ENCODE measurements around the gene PAGR1. TPM values are rescaled to one million over a fixed set of nuclear protein-coding genes. Genes with fewer than 3 reads are reported as not detected.

The PAGR1 gene
- total and polyA plus RNA-seq, 10 of the 15 experiments (the other 5 are each of a cell fraction or from before 2014, with no cell fraction given), result 1.1 to 57.7 (median 23.4) TPM

DNA sequence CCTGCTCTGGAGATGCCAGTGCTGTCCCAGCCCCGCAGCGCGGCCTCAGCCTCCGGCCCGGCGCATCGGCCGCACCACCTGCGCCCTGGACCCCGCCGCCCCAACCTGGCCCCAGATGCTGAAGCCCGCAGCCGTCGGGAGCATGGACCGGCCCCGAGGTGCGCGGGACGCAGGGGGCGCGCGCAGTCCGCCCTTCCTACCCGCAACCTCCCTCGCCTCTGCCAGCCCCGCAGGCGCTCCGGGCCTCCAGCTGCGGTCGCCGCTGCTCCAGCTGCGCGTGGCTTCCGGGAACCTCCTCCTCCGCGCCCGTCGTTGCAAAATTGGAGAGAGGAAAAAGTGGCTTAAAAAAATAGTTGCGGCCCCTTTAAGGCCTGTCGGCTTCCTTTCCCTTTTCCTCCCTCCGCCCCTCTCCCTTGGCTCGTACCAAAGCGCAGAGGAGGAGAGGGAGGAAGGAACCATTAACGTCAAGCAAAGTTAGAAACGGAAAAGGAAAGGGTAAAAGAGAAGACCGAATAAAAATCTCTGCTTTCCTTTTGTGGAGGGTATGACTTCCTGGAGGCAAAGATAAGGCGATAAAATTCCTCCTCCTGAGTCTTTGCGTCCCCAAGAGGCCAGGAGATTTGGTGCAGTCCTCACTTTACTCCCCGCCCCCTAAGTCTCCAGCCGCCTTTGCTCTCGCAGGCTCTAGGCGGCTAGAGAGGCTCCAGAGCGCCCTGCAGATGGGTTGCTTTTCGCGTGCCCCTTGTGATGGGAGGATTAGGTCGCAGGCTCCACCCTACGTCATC lies 47.1 kb downstream of the PAGR1 start, which contains the start of gene CDIPT (continued):
- TF ChIP-seq, protein P1, sequence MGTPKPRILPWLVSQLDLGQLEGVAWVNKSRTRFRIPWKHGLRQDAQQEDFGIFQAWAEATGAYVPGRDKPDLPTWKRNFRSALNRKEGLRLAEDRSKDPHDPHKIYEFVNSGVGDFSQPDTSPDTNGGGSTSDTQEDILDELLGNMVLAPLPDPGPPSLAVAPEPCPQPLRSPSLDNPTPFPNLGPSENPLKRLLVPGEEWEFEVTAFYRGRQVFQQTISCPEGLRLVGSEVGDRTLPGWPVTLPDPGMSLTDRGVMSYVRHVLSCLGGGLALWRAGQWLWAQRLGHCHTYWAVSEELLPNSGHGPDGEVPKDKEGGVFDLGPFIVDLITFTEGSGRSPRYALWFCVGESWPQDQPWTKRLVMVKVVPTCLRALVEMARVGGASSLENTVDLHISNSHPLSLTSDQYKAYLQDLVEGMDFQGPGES (IDR thresholded peaks at IDR 0.05), result 0 out of 2 replicates have a peak, but pooled peaks have one; percentile 56
- TF ChIP-seq, protein P2, sequence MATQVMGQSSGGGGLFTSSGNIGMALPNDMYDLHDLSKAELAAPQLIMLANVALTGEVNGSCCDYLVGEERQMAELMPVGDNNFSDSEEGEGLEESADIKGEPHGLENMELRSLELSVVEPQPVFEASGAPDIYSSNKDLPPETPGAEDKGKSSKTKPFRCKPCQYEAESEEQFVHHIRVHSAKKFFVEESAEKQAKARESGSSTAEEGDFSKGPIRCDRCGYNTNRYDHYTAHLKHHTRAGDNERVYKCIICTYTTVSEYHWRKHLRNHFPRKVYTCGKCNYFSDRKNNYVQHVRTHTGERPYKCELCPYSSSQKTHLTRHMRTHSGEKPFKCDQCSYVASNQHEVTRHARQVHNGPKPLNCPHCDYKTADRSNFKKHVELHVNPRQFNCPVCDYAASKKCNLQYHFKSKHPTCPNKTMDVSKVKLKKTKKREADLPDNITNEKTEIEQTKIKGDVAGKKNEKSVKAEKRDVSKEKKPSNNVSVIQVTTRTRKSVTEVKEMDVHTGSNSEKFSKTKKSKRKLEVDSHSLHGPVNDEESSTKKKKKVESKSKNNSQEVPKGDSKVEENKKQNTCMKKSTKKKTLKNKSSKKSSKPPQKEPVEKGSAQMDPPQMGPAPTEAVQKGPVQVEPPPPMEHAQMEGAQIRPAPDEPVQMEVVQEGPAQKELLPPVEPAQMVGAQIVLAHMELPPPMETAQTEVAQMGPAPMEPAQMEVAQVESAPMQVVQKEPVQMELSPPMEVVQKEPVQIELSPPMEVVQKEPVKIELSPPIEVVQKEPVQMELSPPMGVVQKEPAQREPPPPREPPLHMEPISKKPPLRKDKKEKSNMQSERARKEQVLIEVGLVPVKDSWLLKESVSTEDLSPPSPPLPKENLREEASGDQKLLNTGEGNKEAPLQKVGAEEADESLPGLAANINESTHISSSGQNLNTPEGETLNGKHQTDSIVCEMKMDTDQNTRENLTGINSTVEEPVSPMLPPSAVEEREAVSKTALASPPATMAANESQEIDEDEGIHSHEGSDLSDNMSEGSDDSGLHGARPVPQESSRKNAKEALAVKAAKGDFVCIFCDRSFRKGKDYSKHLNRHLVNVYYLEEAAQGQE (IDR thresholded peaks at IDR 0.05; ENCODE audit: low read depth, low read length), result no peak
- no peak for TF ChIP-seq SMAD1 (IDR thresholded peaks at IDR 0.05; ENCODE audit: low read depth, partially characterized antibody)
- TF ChIP-seq, protein P3, sequence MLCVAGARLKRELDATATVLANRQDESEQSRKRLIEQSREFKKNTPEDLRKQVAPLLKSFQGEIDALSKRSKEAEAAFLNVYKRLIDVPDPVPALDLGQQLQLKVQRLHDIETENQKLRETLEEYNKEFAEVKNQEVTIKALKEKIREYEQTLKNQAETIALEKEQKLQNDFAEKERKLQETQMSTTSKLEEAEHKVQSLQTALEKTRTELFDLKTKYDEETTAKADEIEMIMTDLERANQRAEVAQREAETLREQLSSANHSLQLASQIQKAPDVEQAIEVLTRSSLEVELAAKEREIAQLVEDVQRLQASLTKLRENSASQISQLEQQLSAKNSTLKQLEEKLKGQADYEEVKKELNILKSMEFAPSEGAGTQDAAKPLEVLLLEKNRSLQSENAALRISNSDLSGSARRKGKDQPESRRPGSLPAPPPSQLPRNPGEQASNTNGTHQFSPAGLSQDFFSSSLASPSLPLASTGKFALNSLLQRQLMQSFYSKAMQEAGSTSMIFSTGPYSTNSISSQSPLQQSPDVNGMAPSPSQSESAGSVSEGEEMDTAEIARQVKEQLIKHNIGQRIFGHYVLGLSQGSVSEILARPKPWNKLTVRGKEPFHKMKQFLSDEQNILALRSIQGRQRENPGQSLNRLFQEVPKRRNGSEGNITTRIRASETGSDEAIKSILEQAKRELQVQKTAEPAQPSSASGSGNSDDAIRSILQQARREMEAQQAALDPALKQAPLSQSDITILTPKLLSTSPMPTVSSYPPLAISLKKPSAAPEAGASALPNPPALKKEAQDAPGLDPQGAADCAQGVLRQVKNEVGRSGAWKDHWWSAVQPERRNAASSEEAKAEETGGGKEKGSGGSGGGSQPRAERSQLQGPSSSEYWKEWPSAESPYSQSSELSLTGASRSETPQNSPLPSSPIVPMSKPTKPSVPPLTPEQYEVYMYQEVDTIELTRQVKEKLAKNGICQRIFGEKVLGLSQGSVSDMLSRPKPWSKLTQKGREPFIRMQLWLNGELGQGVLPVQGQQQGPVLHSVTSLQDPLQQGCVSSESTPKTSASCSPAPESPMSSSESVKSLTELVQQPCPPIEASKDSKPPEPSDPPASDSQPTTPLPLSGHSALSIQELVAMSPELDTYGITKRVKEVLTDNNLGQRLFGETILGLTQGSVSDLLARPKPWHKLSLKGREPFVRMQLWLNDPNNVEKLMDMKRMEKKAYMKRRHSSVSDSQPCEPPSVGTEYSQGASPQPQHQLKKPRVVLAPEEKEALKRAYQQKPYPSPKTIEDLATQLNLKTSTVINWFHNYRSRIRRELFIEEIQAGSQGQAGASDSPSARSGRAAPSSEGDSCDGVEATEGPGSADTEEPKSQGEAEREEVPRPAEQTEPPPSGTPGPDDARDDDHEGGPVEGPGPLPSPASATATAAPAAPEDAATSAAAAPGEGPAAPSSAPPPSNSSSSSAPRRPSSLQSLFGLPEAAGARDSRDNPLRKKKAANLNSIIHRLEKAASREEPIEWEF (IDR thresholded peaks at IDR 0.05; ENCODE audit: insufficient replicate concordance, low read depth, low read length), result no peak
- TF ChIP-seq MTA3 (IDR thresholded peaks at IDR 0.05; ENCODE audit: borderline replicate concordance, low read length), result no peak
- peak; percentile 84 for TF ChIP-seq SP1 (IDR thresholded peaks at IDR 0.05; ENCODE audit: low read depth, low read length)
- peak; percentile 99 for TF ChIP-seq JUND (IDR thresholded peaks at IDR 0.05; ENCODE audit: low read depth, low read length)
- TF ChIP-seq NRF1 (conservative IDR thresholded peaks at IDR 0.05; ENCODE audit: low read depth, low read length), result no peak; the same call in 1 of the 2 replicates
- peak; percentile 71; the same call in 1 of the 2 replicates for TF ChIP-seq CBFB (IDR thresholded peaks at IDR 0.05; ENCODE audit: low read depth)
- TF ChIP-seq, protein P4, sequence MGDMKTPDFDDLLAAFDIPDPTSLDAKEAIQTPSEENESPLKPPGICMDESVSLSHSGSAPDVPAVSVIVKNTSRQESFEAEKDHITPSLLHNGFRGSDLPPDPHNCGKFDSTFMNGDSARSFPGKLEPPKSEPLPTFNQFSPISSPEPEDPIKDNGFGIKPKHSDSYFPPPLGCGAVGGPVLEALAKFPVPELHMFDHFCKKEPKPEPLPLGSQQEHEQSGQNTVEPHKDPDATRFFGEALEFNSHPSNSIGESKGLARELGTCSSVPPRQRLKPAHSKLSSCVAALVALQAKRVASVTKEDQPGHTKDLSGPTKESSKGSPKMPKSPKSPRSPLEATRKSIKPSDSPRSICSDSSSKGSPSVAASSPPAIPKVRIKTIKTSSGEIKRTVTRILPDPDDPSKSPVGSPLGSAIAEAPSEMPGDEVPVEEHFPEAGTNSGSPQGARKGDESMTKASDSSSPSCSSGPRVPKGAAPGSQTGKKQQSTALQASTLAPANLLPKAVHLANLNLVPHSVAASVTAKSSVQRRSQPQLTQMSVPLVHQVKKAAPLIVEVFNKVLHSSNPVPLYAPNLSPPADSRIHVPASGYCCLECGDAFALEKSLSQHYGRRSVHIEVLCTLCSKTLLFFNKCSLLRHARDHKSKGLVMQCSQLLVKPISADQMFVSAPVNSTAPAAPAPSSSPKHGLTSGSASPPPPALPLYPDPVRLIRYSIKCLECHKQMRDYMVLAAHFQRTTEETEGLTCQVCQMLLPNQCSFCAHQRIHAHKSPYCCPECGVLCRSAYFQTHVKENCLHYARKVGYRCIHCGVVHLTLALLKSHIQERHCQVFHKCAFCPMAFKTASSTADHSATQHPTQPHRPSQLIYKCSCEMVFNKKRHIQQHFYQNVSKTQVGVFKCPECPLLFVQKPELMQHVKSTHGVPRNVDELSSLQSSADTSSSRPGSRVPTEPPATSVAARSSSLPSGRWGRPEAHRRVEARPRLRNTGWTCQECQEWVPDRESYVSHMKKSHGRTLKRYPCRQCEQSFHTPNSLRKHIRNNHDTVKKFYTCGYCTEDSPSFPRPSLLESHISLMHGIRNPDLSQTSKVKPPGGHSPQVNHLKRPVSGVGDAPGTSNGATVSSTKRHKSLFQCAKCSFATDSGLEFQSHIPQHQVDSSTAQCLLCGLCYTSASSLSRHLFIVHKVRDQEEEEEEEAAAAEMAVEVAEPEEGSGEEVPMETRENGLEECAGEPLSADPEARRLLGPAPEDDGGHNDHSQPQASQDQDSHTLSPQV (IDR thresholded peaks at IDR 0.05), result no peak
- TF ChIP-seq YY1 (IDR thresholded peaks at IDR 0.05; ENCODE audit: low read depth, low read length), result peak; percentile 67
